K562 (cell line): ENCODE results near the gene SEPTIN2. TPM values are rescaled to one million over a fixed set of nuclear protein-coding genes. Genes with fewer than 3 reads are reported as not detected.

ENCODE experiments used
- ARHGAP35 ChIP-seq: fragments of 450-650 bp; IDR thresholded peaks from 2 replicates; pipeline ENCODE4 v1.6.1; 2018; ENCODE audit not compliant: partially characterized antibody
- ARID3A ChIP-seq: IDR thresholded peaks from 2 replicates; pipeline ENCODE4 v1.6.1; 2012; ENCODE audit warnings: low read depth, low read length, improper control_type of control experiment, borderline replicate concordance
- BCLAF1 ChIP-seq, 2 experiments: fragments of 450-650 bp in 1 of 2; IDR thresholded peaks; 2 replicates each; pipeline ENCODE4 v1.6.1; 2011 to 2017; ENCODE audit warnings: low read depth in 2 of 2, antibody characterized with exemption in 1 of 2, borderline replicate concordance in 1 of 2, low read length in 1 of 2, mild to moderate bottlenecking in 1 of 2, mixed read lengths in 1 of 2; ENCODE audit not compliant: control insufficient read depth in 1 of 2
- CREM ChIP-seq: IDR thresholded peaks from 2 replicates; pipeline ENCODE4 v1.6.1; 2014; ENCODE audit warnings: antibody characterized with exemption, low read depth
- DLX4 ChIP-seq: fragments of 250-450 bp; sonication (Bioruptor Pico); IDR thresholded peaks from 2 replicates; pipeline ENCODE4 v1.6.1; 2021; ENCODE audit warnings: mild to moderate bottlenecking
- RBM22 ChIP-seq: fragments of 200-400 bp; formaldehyde crosslinking; IDR thresholded peaks from 2 replicates; pipeline ENCODE4 v1.6.1; 2018; ENCODE audit warnings: low read length, low read depth; ENCODE audit not compliant: poor library complexity, severe bottlenecking
- RCOR1 ChIP-seq, 2 experiments: IDR thresholded peaks; 2 replicates each; pipeline ENCODE4 v1.6.1; 2012; ENCODE audit warnings: low read depth in 2 of 2, low read length in 2 of 2, borderline replicate concordance in 1 of 2, improper control_type of control experiment in 1 of 2
- REST ChIP-seq, 2 experiments: fragments of 450-650 bp; formaldehyde crosslinking in 1 of 2; IDR thresholded peaks; 2 replicates each; pipeline versions ENCODE4 v1.4.0 to v1.6.1; 2014 to 2020; ENCODE audit warnings: mild to moderate bottlenecking in 2 of 2, borderline replicate concordance in 1 of 2, low read depth in 1 of 2
- ZBTB12 ChIP-seq: fragments of 250-450 bp; sonication (Bioruptor Pico); IDR thresholded peaks from 2 replicates; pipeline ENCODE4 v1.4.0; 2020
- ZNF197 ChIP-seq: fragments of 200-800 bp; sonication (Bioruptor generic); IDR thresholded peaks from 2 replicates; pipeline ENCODE4 v1.6.1; 2016; ENCODE audit warnings: low read depth, missing genetic modification characterization, missing compliant biosample characterization
- polyA plus RNA-seq, 8 experiments: library from polyadenylated mRNA; depleted of rRNA in 4 of 8; stranded (reverse) in 5 of 8; unstranded in 3 of 8; fragments of >200 nt; fragmentation: Nextera tagmentation in 2 of 8; fragmentation: Illumina TruSeq in 1 of 8; extraction: Ambion mirVana in 2 of 8; extraction: Trizol in 1 of 8; gene quantifications; 2 replicates each; pipeline versions ENCODE4 v1.2.1 to v1.2.3, GENCODE V29; 2011 to 2014; ENCODE audit warnings: inconsistent platforms in 1 of 8, missing spikeins in 1 of 8
- total RNA-seq, 7 experiments: library from RNA; depleted of rRNA in 6 of 7; stranded (reverse); fragments of >200 nt in 6 of 7; fragmentation: Illumina TruSeq in 2 of 7; extraction: Trizol in 2 of 7; gene quantifications; 2 replicates each; pipeline versions ENCODE4 v1.2.1 to v1.2.3, GENCODE V29; 2011 to 2021; ENCODE audit warnings: low replicate concordance in 1 of 7

The SEPTIN2 gene
- total and polyA plus RNA-seq, 9 of the 15 experiments (the other 6 are each of a cell fraction or from before 2014, with no cell fraction given), result 121 to 367 (median 166) TPM

GRCh38 chr2:241315093-241315878, 439 bp upstream of the SEPTIN2 start, which contains the start of gene HDLBP (continued):
- TF ChIP-seq REST (IDR thresholded peaks at IDR 0.05; ENCODE audit: borderline replicate concordance) (peak; percentile 87), REST (CRISPR knock-in tag; IDR thresholded peaks at IDR 0.05; ENCODE audit: low read depth) (no peak), BCLAF1 (IDR thresholded peaks at IDR 0.05; ENCODE audit: borderline replicate concordance in 1 of 2, control insufficient read depth in 1 of 2, low read depth in 2 of 2, low read length in 1 of 2) (no peak; a peak in 1 of 4 replicates), CREM (peak; percentile 92), RBM22 (no peak), ZBTB12 (CRISPR knock-in tag) (no peak), RCOR1 (IDR thresholded peaks at IDR 0.05; ENCODE audit: borderline replicate concordance in 1 of 2, low read depth in 2 of 2, low read length in 2 of 2) (no peak), ARHGAP35 (no peak), ARID3A (no peak), DLX4 (CRISPR knock-in tag) (no peak), ZNF197 (CRISPR knock-in tag) (0 out of 2 replicates have a peak, but pooled peaks have one; percentile 56)
